ENCODE data around the gene FOXL1.
"Not testable (repeated sequence)": the region's sequence is repeated elsewhere in the genome, so short reads cannot be mapped to it uniquely, and the experiment has no call there.

The FOXL1 gene

DNA sequence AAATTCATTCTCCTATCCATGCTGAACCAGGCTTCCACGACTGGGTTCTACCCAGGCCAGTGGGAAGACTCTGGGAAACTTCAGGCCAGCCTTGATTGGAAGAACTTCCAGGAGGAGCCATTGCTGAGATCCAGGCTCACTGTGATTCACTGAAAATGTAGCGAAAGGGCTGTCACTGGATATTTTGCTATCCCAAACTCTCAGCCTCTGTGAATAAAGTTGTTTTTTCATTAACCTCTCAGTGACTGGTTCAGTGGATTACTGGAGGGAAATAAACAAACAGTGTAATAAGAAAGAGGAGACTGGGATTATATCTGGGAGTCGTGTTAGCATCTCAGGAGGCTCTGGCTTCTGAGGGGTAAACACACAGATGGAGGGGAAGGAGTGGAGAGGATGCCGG is 3.1 kb downstream of the FOXL1 start:
- DNase-seq = no peak

DNA sequence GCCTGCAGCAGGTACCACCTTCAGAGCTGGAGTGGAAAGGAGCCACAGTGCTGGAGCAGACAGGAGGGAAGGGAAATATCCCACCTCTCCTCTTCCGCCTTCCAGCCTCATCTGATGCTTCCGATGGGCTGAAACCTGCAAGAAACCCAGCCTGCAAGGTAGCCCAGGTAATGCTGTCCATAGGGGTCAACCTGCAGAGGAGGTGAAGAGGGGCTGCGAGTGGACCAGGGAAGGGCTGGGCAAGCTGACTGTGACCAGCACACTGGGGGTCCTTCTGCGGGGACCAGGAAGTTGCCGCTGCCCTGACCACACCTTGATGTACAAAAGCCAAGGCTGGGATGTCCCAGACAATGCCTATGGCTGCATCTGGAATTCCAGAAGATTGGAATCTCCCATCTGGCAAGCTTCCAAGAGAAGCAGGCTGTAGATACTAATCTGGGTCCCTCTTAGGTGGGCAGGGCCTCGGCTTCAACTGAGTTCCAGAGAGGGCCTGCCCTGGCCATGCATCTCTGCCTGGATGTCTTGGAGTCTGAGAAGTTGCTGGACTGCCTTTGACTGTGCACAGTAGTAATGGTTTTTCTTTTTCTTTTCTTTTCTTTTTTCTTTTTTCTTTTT is 5.8 kb downstream of the FOXL1 start:
- no peak for DNase-seq

DNA sequence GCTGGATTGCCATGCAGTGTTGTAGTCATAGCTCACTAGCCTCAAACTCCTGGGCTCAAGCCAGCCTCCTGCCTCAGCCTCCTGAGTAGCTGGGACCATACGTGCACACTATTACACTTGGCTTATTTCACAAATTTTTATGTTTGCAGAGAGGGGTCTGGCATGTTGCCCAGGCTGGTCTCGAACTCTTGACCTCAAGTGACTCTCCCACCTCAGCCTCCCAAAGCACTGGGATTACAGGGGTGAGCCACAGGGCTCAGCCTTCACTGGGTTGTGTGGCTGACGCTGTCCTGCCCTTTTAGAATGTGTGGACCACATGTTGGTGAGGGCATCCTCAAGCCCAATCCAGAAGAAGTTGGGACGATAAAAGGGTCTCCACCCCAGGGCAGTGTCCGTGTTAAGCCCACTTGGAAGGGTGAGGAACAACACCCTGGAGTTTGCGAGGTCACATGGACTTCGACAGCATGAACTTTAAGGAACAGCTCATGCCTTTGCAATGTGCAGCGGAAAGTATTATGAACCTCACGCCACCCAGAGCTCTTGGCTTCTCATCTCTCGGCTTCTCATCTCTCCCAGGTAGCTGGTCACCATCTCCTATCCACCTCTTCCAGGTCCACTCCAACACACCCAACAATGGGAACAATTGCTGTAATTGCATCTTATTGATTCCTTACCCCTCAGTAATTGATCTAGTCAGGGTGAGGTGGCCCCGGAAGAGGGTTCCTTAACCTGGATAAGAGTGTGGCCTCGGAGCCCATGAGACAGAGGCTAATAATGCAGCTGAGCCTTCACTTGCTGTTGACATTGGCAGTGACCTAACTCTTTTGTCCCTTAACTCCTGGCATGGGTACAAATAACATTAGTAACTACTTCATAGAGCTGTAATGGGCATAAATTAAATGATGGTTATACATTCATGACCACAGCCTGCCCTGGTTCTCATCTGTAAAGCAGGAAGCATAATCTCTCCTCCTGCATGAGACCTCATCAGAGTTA is 6.7 kb downstream of the FOXL1 start:
- DNase-seq = no peak

DNA sequence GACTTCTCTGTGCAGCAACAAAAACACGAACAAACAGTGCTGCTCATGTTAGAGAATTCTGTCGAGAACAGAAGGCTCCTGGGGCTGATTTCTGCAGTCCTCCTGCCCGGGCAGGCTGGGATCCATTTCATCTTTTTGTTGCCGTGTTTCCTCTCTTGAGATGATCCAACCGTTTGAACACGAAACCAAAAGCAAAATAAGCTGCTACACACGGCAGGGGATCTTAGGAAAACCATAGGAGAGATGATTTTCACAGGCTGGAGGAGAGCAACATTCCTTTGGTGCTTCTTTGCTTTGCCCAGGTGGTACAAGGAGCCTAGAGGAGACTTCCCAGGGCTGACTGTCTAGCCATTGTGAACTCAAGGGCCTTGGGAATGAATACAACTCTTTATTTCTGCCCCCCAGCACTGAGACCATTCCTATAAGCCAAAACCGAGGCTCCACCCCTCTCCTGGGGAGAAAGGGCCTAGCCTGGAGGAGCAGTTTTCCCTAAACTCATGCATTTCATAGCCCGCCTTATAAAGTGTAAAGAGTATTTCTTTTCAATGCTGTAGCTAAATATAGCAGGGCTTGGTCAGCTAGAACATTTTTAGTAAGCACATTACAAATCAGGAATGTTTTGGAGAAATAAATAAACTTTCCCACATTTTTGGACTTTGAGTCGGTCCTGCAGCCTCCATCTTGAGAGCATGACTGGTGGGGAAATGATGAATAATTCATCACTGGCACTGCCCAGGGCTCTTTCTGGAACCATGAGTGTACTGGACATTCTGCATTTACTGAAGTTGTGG is 7.7 kb downstream of the FOXL1 start:
- no peak for DNase-seq

DNA sequence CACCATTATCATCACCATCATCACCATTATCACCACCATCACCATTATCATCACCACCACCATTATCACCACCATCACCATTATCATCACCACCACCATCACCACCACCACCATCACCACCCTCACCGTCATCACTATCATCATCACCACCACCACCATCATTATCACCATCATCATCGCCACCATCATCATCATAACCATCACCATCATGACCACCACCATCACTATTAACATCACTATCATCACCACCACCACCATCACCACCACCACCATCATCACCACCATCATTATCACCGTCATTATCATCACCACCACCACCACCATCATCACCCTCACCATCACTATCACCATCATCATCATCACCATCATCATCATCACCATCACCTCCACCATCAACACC is 9.1 kb downstream of the FOXL1 start:
- no peak for DNase-seq

DNA sequence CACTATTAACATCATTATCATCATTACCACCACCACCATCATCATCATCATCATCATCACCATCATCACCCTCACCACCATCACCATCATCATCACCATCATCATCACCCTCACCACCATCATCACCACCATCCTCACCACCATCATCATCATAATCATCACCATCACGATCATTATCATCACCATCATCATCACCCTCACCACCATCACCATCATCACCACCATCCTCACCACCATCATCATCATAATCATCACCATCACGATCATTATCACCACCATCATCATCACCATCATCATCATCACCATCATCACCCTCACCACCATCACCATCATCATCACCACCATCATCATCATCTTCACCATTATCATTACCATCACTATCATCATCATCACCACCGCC is 9.6 kb downstream of the FOXL1 start:
- not testable (repeated sequence) for DNase-seq

DNA sequence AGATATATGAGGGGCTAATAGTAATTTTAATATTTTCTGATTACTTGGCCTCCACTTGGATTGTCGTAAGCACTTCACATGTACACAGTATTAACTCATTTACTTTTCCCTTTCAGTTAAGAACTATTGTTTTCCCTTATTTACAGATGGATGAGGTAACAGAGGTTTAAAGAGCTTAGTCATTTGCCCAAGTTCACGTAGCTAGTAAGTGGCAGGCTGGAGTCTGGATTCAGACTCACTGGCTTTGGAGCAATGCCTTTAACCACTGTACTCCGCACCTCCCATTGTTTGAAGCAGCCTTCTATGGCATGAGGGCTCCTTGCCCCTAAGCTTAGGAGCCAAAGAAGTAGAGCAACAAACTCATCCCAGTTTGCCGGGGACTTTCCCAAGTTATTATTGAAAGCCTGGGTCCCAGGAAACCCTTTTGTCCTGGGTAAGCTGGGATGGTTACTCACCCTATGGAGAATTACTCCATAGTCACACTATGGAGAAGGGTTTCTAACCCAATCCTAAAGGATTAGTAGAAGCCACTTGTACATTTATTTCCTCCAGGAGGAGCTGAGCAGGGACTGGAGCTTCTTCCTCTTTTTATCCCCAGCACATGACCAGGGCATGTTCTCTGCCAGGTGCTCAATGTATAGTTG is 12.3 kb downstream of the FOXL1 start:
- no peak for DNase-seq

DNA sequence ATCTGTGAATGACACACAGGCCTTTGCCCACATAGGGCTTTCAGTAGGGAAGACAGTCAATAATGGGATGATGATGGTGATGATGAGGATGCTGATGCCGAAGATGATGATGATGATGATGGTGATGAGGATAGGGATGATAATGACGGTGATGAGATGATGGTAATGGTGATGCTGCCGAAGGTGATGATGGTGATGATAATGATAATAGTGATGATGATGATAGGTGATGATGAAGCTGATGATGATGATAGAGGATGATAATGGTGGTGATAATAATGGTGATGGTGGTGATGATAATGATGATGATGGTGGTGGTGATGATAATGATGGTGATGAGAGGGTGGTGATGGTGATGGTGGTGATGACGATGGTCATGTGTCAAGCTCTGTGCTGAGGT is 12.9 kb downstream of the FOXL1 start:
- DNase-seq = no peak

DNA sequence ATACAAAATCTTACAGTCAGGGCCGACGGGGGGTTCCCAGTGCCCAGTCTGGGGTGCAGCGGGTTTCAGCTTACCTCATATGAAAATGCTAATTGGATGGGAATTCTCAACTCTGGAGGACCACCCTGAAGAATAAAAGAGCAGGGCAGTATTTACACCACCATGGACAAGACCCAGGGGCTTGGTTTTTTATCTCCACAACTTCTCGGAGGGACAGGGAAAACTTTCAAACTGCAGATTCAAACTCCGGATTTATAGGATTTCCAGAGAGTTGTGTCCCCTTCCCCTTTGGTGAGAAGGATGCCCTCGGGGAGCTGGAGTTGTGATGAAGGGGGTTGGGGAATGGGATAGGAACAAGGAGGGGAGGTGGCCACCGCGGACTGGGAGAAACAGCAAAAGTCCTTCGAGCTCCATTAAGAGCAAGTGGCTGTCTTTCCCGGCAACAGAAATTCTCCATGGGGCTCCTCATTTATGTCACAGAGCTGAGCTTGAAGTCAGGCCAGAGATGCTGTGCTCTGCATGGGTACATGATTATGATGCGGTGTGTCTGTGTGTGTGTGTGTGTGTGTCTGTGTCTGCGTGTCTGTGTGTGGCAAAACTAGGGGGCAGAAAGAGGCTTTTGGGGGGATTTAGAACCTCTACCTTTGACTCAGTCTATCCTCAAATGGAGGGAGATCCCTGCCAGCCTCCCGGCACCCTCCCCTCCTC is 15.7 kb downstream of the FOXL1 start:
- no peak for DNase-seq

DNA sequence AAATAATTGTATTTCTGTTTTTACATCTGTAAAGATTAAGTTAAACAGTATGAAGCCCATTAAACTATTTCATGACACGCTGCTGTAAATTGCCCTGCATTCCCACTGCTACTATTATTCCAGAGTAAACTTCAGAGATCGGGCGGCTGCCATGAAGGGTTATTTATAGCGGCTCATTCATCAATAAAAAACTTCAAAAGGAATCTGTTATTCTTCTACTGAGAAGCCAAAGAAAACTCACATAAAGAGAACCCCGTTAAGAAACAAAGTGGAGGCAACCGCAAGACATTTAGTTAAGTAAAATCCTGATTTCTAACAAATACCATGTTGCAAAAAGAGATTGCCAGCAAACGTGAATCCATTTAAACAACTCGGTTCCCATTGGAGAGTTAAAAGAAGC is 16.4 kb downstream of the FOXL1 start:
- DNase-seq = no peak

DNA sequence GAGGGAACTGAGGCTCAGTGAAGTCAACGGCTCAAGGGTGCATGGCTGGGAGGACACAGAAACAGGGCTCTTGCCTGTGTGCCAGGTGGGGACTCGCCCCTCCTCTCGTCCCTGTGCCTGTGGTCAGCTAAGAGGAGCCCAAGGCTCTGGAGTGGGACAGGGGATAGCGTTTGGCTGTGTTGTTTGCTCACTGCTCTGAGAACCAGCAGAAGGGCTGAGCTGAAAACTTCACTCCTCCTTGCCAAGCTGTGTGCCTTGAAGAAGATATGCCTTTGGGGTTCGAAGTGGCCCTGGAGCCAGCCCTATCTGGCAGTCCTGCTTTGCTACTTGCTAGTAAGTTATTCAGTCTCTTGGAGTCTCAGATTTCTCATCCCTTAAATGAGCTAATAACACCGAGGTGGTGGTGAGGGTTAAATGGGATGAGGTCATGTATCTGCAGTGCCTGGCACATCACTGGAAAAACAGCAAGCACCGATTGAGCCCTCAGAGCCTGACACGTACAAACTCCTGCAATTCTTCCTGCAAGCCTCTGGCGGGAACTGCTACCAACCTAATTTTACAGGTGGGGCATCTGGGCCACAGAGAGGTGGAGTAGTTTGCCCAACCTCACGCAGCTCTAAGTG is 17.7 kb downstream of the FOXL1 start:
- DNase-seq = no peak

DNA sequence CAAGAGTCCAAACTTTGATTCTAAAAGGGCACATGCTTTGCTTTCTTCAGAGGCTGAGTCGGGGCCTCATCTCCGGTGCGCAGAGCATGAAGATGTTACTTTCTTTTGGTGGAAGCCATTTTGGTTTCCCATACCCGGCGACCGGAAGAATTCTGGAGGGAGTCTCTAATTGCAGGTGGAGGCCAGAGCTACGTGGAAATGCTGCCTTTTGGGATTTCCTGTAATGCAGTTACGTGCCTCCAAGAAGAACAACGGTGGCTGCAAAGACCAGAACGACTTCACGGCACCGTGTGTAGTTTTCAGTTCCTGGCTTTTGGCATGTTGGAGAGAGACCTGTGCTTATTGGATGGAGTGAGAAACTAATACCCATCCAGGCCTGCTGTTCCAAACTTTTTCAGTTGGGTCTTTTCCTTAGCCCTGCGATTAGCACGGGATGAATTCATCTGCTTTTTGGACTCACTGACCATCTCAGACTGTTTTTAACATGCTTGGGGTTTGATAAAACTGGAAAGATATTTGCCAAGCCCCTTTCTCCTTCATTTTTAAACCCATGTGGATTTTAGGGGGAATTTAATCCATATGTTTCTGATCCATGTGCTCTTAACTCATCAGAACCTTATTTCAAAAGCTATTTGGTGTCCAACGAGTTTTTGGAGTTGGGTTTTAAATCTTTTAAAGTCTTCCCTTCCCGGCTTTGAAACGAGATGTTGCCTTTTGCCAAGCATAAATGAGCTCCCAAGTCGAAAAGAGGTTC is 19.0 kb downstream of the FOXL1 start:
- no peak for DNase-seq

DNA sequence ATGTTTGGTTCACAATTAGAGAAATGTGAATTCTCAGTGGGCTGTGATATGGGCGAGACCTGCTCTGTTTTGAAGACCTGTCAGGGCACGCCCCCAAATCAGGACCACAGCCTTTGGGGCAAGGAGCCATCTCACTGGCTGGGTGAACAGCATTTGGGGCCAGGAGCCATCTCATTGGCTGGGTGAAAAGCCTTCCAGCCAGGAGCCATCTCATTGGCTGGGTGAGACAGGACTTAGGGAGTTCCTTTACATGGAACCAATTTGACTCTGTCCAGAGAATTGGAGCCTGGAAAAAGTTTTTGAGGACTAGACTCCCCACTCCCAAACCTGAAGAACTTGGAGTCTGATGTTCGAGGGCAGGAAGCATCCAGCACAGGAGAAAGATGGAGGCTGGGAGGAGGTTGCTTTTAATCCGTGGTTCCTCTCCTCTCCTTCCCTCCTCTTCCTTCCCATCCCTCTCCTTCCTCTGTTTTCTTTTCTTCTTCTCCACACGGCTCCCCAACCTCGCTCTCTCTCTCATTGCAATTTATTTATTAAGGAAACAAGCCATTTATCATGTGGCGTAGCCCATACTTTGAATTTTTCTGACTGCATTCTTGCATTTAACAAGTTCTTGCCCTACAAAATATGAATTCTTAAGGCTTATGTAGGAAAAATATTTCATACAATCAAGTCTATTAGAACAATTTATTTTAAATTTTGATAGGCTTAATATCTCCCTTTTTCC is 19.7 kb downstream of the FOXL1 start:
- no peak for DNase-seq

DNA sequence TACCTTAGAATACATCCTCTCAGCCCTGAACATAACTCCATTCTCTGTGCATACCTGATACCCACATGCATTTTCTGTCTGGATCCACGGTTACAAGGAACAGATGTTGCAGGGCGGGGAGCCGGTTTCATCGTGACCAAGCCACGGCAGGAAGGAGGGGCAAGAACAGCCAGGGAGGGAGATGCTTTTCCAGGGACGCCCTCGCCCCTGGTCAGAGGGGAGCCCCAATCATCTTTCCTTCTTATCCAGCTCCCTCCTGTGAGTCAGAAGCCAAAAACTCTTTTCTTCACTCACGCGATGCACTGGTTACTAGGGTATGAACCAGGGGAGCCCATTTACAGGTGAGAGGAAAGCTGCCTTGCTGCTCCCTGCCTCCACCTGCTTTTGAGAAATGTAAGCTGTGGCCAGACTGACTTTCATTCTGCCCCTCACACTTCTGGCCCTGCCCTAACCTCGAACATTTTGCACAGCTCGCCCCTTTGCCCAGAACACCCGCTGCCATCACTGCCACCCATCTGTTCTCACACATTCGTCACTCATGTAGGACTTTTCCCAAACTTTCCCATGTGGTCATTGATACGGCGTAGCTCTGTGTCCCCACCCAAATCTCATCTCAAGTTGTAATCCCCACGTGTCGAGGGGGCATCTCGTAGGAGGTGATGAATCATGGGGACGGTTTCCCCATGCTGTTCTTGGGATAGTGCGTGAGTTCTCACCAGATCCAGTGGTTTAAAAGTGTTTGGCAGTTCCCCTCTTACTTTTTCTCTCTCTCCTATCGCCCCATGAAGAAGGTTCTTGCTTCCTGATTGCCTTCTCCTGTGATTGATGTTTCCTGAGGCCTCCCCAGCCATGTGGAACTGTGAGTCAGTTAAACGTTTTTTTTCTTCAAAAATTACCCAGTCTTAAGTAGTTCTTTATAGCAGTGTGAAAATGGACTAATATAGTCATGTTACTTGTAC is 20.5 kb downstream of the FOXL1 start:
- no peak for DNase-seq

DNA sequence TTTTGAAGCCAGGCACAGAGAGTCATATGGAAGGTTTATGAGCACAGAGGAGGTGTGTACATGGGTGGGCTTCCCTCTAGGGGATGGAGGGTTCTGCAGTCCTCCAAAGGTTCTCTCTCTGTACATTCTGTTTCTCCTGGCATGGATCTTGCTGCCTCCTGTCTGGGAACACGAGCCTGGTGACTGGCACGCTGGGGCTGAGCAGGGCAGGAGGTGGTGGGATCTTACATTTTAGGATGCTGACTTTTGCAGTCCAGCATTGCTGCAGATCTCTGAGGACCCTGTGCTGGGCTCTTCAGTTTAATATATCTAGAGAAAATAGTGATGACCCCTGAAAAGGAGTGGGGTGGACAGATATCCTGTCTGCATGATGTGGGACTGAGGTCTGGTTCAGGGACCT is 23.0 kb downstream of the FOXL1 start:
- DNase-seq = no peak

DNA sequence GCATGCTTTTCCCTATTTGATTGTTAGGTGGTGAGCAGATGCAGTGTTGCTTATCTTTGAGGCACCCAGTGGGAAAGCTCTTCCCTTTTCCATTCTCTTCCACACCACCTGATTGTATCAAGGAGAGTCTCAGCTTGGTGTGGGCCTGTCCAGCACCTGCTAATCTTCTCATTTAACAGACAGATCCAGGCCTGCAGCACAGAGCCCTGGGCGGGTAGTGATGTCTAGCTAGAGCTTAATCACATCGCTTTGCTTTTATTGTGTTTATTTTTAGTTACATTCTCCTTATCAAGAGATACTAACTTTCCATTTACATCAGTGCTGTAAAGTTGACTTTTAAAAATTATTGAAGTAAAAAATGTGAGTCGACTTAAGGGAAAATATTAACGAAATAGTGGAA is 24.2 kb downstream of the FOXL1 start:
- DNase-seq = no peak

DNA sequence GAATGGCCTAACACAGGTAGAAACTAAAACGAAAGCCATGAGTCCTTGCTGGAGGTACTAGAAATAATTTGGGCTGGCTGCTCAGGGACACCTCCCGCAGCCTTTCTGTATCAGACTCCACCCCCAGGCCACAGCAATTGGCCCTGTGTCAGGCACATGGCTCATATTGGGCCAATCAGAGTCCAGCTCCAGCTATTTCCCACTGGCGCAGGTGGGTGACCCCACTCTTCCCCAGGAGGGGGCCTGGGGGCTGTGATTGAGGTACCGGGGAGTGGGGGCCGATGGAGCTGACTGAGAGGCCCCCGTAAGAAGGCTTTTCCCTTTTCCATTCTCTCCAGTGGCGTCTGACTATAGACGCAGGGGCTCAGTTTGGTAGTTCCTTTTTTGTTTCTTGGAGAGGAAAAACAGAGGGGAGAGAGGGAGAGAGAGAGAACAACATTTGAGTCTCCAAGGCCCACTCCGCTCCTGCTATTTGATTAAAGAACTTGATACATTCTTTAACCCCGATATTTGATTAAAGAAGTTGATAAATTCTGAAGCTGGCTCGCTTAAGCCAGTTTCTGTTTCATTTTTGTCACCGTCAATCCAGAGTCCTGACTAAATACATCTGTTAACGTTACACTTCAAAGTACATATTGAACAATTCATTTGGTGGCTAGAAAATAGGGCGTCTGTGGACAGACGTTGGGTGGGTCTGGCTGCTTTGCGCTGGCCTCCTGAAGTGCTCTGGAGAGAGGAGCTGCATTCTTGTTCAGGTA is 26.3 kb downstream of the FOXL1 start:
- DNase-seq = no peak

DNA sequence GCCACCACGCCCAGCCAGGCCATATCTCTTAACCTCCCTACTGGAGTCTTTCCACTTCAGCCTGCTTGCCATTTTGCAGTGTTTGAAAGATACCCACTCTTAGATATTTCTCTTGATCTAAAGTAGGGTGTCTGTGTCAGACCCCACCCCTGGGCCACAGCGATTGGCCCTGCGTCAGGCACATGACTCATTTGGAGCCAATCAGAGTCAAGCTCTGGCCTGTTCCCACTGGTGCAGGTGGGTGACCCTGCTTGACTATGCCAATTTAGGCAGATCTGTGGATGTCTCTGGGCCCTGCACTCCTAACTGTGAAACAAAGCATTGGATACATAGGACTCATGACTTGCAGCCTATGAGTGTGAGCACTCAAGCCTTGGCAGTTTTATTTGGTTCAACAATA is 27.6 kb downstream of the FOXL1 start:
- DNase-seq = no peak

Measured in NCI-H446 treated with DMSO at 0.1 percent for 48 hours (cell line).